NB4 (cell line): ENCODE measurements around the gene KSR1.
A peak's percentile ranks its signal among the peaks of the same experiment; 100 is the strongest.

Experiments
- POLR2A ChIP-seq: IDR thresholded peaks from 2 replicates; pipeline ENCODE4 v1.6.1; 2011; ENCODE audit warnings: mild to moderate bottlenecking; ENCODE audit not compliant: insufficient read length; ENCODE audit errors: extremely low read depth
- TF ChIP-seq, protein P1 (sequence below): IDR thresholded peaks from one replicate; pipeline ENCODE4 v1.5.1; 2012; ENCODE audit warnings: low read depth, low read length
- TF ChIP-seq, protein P2 (sequence below): IDR thresholded peaks from 2 replicates; pipeline ENCODE4 v1.6.1; 2011; ENCODE audit warnings: low read depth, low read length

DNA sequence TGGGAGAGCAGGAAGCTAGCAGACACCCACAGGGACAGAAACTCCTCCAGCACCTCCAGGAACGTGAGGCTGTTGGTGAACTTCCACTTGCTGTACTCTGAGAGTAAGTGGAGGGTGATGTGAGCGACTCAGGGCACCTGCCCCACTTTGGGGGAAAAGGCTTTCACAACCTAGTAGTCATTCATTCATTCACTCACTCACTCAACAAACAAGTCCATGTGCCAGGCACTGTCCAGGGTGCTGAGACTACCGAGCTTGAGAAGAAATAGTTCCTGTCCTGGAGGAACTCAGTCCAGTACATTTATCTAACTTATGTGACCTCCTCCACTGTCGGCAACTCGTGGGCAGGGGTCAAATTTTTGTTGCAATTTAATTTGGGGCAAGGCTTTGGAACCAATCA lies 201.4 kb downstream of the KSR1 start:
- TF ChIP-seq, protein P1, sequence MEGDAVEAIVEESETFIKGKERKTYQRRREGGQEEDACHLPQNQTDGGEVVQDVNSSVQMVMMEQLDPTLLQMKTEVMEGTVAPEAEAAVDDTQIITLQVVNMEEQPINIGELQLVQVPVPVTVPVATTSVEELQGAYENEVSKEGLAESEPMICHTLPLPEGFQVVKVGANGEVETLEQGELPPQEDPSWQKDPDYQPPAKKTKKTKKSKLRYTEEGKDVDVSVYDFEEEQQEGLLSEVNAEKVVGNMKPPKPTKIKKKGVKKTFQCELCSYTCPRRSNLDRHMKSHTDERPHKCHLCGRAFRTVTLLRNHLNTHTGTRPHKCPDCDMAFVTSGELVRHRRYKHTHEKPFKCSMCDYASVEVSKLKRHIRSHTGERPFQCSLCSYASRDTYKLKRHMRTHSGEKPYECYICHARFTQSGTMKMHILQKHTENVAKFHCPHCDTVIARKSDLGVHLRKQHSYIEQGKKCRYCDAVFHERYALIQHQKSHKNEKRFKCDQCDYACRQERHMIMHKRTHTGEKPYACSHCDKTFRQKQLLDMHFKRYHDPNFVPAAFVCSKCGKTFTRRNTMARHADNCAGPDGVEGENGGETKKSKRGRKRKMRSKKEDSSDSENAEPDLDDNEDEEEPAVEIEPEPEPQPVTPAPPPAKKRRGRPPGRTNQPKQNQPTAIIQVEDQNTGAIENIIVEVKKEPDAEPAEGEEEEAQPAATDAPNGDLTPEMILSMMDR = no peak
- TF ChIP-seq, protein P2, sequence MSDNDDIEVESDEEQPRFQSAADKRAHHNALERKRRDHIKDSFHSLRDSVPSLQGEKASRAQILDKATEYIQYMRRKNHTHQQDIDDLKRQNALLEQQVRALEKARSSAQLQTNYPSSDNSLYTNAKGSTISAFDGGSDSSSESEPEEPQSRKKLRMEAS = peak; percentile 84
- no peak for TF ChIP-seq POLR2A
